ENCODE measurements around the gene RUNX1. TPM values are rescaled to one million over a fixed set of nuclear protein-coding genes. Genes with fewer than 3 reads are reported as not detected.

RUNX1 gene
- total and polyA plus RNA-seq, 10 of the 15 experiments (the other 5 are each of a cell fraction or from before 2014, with no cell fraction given): 0.90 to 15.2 (median 4.1) TPM

- TF ChIP-seq CREB1 (IDR thresholded peaks at IDR 0.05; ENCODE audit: low read depth): no peak
- no peak for TF ChIP-seq YY1 (IDR thresholded peaks at IDR 0.05; ENCODE audit: low read depth, low read length)
- TF ChIP-seq ZBTB4 (CRISPR knock-in tag; IDR thresholded peaks at IDR 0.05): no peak
- no peak for TF ChIP-seq RAD21 (IDR thresholded peaks at IDR 0.05; ENCODE audit: insufficient read depth, low read depth, low read length)
- no peak for TF ChIP-seq E4F1 (IDR thresholded peaks at IDR 0.05; ENCODE audit: borderline replicate concordance, partially characterized antibody)
- TF ChIP-seq RFX5 (IDR thresholded peaks at IDR 0.05; ENCODE audit: low read depth, low read length): no peak
Observed at GRCh38 chr21:35039595-35040289, 9.4 kb downstream of the RUNX1 start (continued).

All from GM12878 (cell line).